OCI-LY3 (cell line): ENCODE measurements around the gene CACNA1G.

Source experiments
- H2AFZ ChIP-seq: fragments of 200-600, 300-600 bp; shearing (Covaris generic); 2 replicates; pipeline ENCODE4 v1.6.0; 2014; ENCODE audit warnings: antibody characterized with exemption, low read depth, low read length
- H3K27ac ChIP-seq: fragments of 200-600, 300-600 bp; sonication (generic); 2 replicates; pipeline ENCODE4 v1.5.1; 2014; ENCODE audit warnings: mild to moderate bottlenecking, low read length, moderate library complexity, mixed read lengths
- H3K27me3 ChIP-seq: fragments of 200-600, 300-600 bp; sonication (generic); 2 replicates; pipeline ENCODE4 v1.6.1; 2014; ENCODE audit warnings: low read depth, low read length, mixed read lengths
- H3K36me3 ChIP-seq: fragments of 200-600, 300-600 bp; sonication (generic); replicated peaks from 2 replicates; pipeline ENCODE3; 2014; ENCODE audit warnings: low read depth, low read length, mixed read lengths
- H3K4me1 ChIP-seq: fragments of 300-600, 200-600 bp; sonication (generic); 2 replicates; pipeline ENCODE4 v1.6.1; 2014; ENCODE audit warnings: low read length, mixed read lengths
- H3K4me2 ChIP-seq: fragments of 200-600, 300-600 bp; sonication (generic); 2 replicates; pipeline ENCODE4 v1.6.1; 2014; ENCODE audit warnings: low read length, mixed read lengths
- H3K4me3 ChIP-seq: fragments of 300-600, 200-600 bp; sonication (generic); 2 replicates; pipeline ENCODE4 v1.5.1; 2014; ENCODE audit warnings: antibody characterized with exemption, mild to moderate bottlenecking, low read length, moderate library complexity
- H3K79me2 ChIP-seq: fragments of 300-600, 200-600 bp; shearing (Covaris generic); 2 replicates; pipeline ENCODE4 v1.6.1; 2014; ENCODE audit warnings: mild to moderate bottlenecking, low read length, mixed read lengths
- H3K9ac ChIP-seq: fragments of 300-600, 200-600 bp; shearing (Covaris generic); 2 replicates; pipeline ENCODE4 v1.6.0; 2014; ENCODE audit warnings: mild to moderate bottlenecking, low read length, moderate library complexity
- H3K9me3 ChIP-seq: fragments of 200-600, 300-600 bp; shearing (Covaris generic); 2 replicates; pipeline ENCODE4 v1.6.1; 2014; ENCODE audit warnings: low read length, mixed read lengths; ENCODE audit not compliant: insufficient read depth
- H4K20me1 ChIP-seq: fragments of 200-600, 300-600 bp; sonication (generic); 2 replicates; pipeline ENCODE4 v1.6.1; 2016; ENCODE audit warnings: low read length, mixed read lengths; ENCODE audit not compliant: insufficient read depth
- EZH2phosphoT487 ChIP-seq: fragments of 200-600 bp; shearing (Covaris generic); IDR thresholded peaks from 2 replicates; pipeline ENCODE4 v1.6.1; 2018; ENCODE audit warnings: antibody characterized with exemption, mixed run types, low read depth
- TF ChIP-seq, protein P1 (sequence below): fragments of 200-600, 300-600 bp; sonication (generic); IDR thresholded peaks from 2 replicates; pipeline ENCODE4 v1.5.1; 2014; ENCODE audit warnings: antibody characterized with exemption, low read length, low read depth

CACNA1G gene

DNA sequence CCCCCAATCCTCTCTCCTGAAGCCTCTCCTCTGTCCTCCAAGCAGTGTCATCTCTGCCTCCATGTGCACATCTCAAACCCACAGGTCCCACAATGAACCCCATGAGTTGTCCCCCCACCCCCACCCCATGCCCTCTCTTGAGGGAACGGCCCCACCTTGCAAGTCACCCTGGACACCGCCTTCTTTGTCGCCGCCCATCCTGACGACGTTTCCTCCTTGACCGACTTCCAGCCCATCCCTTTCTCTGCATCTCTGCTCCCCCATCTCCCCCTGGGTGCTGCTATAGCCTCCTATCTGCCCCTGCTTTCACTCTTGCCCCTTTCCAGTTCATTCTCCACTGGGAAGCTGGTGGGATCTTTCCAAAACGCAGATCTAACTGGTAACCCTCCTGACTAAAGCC lies 15.2 kb upstream of the CACNA1G start:
- no peak overlapping the region for H3K4me2 ChIP-seq
- H2AFZ ChIP-seq: no peak overlapping the region
- H3K9me3 ChIP-seq: no peaks in the 10 kb centered on the region
- no peak overlapping the region for H3K27ac ChIP-seq
- peaks cover 14% of the 10 kb centered on the region for H3K4me1 ChIP-seq
- no peak overlapping the region for H3K4me3 ChIP-seq
- H3K9ac ChIP-seq: no peak overlapping the region
- TF ChIP-seq EZH2phosphoT487: no peak
- TF ChIP-seq, protein P1, sequence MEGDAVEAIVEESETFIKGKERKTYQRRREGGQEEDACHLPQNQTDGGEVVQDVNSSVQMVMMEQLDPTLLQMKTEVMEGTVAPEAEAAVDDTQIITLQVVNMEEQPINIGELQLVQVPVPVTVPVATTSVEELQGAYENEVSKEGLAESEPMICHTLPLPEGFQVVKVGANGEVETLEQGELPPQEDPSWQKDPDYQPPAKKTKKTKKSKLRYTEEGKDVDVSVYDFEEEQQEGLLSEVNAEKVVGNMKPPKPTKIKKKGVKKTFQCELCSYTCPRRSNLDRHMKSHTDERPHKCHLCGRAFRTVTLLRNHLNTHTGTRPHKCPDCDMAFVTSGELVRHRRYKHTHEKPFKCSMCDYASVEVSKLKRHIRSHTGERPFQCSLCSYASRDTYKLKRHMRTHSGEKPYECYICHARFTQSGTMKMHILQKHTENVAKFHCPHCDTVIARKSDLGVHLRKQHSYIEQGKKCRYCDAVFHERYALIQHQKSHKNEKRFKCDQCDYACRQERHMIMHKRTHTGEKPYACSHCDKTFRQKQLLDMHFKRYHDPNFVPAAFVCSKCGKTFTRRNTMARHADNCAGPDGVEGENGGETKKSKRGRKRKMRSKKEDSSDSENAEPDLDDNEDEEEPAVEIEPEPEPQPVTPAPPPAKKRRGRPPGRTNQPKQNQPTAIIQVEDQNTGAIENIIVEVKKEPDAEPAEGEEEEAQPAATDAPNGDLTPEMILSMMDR: no peak
- no peaks in the 10 kb centered on the region for H3K79me2 ChIP-seq
- no peaks in the 10 kb centered on the region for H4K20me1 ChIP-seq
- peaks cover 15% of the 10 kb centered on the region; the same call in 1 of the 2 replicates for H3K27me3 ChIP-seq
- H3K36me3 ChIP-seq: no peaks in the 10 kb centered on the region

DNA sequence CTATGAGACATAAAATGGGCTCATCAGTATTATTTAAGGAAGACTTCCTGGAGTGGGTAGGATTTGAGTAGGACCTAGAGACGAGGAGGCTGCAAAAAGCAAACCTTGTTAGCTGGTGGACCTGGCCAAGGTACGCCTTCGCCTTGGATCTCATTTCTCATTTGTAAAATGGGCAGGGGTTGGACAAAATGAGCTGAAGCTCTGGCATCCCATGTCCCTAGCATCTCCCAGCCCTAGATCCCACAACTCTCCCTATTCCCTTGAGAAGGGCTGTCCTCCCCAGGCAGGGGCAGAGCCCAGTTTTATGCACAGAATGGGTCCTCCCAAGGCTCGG lies 13.8 kb upstream of the CACNA1G start:
- H3K4me2 ChIP-seq: peak overlapping the region; percentile 21; the same call in 1 of the 2 replicates
- peaks cover 18% of the 10 kb centered on the region for H3K4me1 ChIP-seq

DNA sequence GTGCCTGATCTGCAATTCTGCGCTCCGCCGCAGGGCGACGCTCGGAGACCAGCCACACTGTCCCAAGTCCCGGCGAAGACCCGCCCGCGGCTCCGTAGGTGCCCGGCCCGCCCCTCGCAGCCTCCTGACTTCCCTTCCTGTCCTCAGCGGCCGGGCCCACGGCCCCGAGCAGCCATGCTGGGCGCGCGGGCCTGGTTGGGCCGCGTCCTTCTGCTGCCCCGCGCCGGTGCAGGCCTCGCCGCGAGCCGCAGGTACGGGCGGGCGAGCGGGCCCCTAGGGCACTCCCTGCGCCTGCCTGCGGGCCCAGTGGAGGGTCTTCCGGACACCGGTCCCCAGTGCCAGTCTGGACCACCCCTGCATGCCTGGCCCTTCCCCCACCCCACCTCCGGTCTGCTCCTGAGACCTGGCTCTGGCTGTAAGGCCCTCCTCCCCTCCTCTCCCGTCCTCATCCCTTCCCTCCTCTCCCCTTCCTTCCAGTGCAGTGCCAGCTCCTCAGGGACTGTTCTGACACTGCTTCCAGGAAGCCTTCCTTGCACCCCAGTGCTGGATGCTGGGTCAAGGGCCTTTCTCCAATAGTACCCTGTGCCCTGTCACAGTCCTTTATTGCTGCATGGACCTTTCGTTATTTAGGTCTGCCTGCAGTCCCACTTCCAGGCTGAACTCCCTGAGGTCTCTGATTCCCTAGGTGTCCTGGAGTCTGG lies 13.3 kb upstream of the CACNA1G start, which contains the start of gene SPATA20:
TSS of gene SPATA20 (plus strand) at position 140 of the 701 bp plus-strand sequence. CDS start at position 175, 35 bp downstream.
- Histone ChIP-seq H3K9me3 (no peaks in the 10 kb centered on the region), H3K4me3 (peak within 1 kb of the TSS; percentile 89), H3K27ac (no peak within 1 kb of the TSS), H3K4me2 (peak within 1 kb of the TSS; percentile 93), H3K9ac (peak within 1 kb of the TSS; percentile 82), H3K36me3 (no peaks in the 10 kb centered on the region), H2AFZ (peak within 1 kb of the TSS; percentile 74; the same call in 1 of the 2 replicates), H3K4me1 (peaks cover 21% of the 10 kb centered on the region), H3K27me3 (peaks cover 15% of the 10 kb centered on the region; the same call in 1 of the 2 replicates), H4K20me1 (no peaks in the 10 kb centered on the region), H3K79me2 (no peaks in the 10 kb centered on the region)
- no peak for TF ChIP-seq EZH2phosphoT487
- TF ChIP-seq, protein P1: peak; percentile 91

More for the DNA sequence above, 13.8 kb upstream of the CACNA1G start:
- H3K27me3 ChIP-seq: peaks cover 15% of the 10 kb centered on the region; the same call in 1 of the 2 replicates
- H3K27ac ChIP-seq: no peak overlapping the region
- H3K4me3 ChIP-seq: peak overlapping the region; percentile 89; the same call in 1 of the 2 replicates
- no peak overlapping the region for H3K9ac ChIP-seq
- no peaks in the 10 kb centered on the region for H4K20me1 ChIP-seq
- TF ChIP-seq, protein P1: no peak
- TF ChIP-seq EZH2phosphoT487: no peak
- H3K36me3 ChIP-seq: no peaks in the 10 kb centered on the region
- H2AFZ ChIP-seq: no peak overlapping the region
- H3K9me3 ChIP-seq: no peaks in the 10 kb centered on the region
- H3K79me2 ChIP-seq: no peaks in the 10 kb centered on the region

DNA sequence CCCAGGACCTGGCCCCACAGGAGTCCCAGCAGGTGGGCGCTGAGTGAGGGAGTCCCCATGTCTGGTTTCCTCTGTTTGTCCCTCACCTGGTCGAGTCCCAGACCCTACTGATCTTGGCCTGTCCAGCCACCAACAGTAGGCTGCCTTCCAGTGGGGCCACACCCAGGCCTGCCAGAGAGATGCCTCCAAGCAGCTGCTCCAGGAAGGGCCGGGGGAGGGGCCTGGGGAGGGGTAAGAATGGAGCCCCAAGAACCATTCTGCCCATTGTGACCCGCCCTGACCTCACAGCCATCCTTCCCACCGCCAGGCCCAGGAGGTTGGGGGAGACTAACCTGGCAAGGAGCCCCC lies 12.8 kb upstream of the CACNA1G start:
- peak overlapping the region; percentile 89 for H3K4me3 ChIP-seq
- H4K20me1 ChIP-seq: no peaks in the 10 kb centered on the region
- H3K9ac ChIP-seq: peak overlapping the region; percentile 82
- H3K4me2 ChIP-seq: peak overlapping the region; percentile 93
- no peaks in the 10 kb centered on the region for H3K36me3 ChIP-seq
- peaks cover 15% of the 10 kb centered on the region; the same call in 1 of the 2 replicates for H3K27me3 ChIP-seq
- H3K79me2 ChIP-seq: no peaks in the 10 kb centered on the region
- TF ChIP-seq, protein P1: no peak
- no peak overlapping the region for H3K27ac ChIP-seq
- peaks cover 17% of the 10 kb centered on the region for H3K4me1 ChIP-seq
- H2AFZ ChIP-seq: no peak overlapping the region
- H3K9me3 ChIP-seq: no peaks in the 10 kb centered on the region
